NCI-H510A treated with DMSO at 0.1 percent for 48 hours (cell line): ENCODE data around the gene CSNK1D.

Source experiments
- DNase-seq: peaks from one replicate; lab custom pipeline; 2025; lab: John Stamatoyannopoulos, UW

CSNK1D gene

DNA sequence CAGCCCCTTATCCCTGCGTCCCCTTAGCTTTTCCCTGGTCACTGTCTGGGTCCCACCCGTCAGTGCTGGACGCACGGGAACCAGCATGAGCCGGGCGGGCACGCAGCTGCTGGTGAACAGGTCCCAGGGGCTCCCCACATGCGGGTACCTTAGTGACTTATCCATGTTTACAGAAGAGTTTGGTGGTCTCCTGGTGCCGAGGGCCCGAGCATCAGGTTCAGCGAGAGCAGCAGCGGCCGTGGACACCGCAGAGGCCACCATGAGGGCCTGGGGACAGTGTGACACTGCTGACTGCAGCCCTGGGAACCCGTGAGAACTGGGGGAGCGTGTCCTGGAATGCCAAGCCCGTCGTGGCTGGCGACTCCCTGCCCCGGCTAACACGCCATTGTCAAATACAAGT lies 37.4 kb upstream of the CSNK1D start:
- DNase-seq, result no peak

DNA sequence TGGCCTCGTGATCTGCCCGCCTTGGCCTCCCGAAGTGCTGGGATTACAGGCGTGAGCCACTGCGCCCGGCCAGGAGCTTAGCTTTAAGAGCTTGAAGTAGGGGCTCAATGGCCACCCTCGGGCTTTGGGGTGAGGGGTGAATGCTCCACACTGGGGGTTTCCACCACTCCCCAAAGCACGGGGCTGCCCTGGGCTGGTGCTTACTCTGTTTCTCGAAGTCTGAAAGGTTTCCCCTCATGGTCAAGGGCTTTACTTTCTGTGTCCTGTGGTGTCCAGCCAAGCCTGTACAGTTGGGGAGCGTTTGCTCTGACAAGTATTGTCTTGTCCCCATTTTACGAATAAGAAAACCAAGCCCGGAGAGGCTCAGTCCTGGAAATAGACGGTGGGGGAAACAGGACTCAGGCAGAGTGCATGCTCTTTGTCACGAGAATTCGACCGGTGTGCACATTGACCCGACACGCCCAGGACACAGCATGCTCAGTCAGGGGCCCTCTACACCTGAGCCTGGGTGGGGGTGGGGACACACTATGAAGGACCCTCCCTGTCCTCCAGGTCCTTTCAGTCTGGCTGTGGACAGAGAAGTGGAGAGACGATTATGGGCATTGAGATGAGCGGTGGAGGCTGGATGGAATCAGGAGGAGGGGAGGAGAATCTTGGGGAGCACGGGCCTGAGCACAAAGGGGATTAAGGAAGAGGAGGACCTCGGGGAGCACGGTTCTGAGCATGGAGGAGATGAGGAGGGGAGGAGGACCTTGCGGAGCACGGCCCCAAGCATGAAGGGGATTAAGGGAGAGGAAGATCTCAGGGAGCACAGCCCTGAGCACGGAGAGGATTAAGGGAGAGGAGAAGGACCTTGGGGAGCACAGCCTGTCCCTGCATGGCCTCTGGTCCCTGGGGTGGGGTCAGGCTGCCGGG lies 36.4 kb upstream of the CSNK1D start:
- no peak for DNase-seq

- no peak for DNase-seq
Observed at GRCh38 chr17:82305727-82306300, 32.3 kb upstream of the CSNK1D start.

GRCh38 chr17:82304826-82305726 lies 31.6 kb upstream of the CSNK1D start:
- no peak for DNase-seq

DNA sequence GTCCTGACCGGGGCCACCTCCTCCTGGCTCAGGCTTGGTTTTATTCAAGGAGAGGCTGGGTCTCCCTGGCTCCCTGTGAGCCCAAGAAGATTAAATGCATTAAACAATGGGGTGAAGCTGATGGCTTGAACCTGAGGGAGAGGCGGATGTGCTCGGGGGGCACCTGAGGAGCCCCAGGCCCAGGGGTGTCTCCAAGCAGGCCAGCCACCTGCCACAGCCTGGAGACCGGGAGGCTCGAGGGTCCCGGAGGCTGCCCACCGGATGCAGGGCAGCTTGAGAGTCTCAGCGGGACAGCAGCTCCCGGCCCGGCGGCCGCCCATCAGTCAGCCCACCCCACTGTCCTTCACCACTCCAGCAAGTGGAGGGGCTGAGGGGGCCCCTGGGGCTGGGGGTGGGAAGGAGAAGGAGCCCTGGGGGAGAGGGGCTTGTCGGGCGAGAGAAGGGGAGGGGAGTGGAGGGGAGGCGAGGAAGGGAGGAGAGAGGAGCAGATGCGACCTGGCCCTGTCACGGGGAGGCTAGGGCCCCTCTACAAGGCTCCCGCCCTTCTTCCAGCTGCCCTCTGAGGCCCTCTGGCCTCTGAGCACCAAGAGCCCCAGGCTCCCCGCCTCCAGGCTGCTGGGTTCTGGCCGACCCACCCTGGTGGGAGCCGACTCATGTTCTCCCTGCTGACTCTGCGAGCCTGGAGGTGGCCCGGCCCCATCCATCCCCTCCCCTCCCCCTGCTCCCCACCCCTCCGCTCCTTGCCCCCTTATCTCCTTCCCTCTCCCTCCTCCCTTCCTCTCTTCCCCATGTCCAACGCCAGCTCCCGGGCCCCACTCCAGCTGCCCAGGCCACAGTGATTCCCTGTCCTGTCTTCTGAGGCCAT lies 30.7 kb upstream of the CSNK1D start:
- DNase-seq, result no peak

DNA sequence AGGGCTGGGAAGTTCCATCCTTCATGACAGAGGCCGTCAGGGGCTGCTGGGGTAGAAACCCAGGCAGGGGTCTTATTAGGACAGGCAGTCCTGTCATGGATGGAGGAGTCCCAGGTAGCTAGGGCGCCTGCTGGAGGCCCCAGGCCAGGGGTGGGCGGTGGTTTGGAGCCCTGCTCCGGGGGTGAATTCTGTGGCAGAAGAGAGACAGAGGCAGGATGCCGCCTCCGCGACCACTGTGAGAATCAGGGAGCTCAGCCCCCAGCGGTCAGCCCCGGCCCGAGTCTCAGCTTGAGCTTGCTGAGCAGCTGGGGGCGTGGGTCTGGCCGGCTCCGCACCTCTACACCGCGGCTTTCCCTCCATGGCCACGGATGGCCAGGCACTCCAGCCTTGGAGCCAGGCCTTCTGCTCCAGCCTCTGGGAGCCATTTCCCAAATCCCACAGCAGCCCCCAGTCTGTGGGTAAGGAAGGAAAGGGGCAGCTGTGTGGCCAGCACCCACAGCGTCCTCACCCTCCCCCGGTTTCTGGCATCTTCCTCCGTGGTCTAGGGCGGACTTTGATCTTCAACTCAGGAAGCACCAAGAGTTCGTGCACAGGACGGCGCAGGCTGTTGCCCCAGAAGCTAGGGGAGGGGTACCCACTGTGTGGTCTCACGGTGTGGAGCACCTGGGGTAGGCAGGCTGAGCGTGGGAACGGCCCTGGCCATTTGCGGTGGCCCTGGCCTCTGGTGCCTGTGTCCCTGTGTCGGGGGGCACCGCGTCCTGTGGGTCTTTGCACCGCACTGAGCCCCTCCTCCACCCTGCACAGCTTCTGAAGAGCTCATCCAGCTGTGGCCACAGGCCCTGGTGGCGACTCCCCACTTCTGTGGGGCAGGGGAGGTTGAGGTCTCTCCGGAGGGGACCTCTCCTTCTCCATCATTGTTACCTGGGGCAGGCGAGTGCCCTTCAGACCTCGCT lies 29.8 kb upstream of the CSNK1D start:
- no peak for DNase-seq

DNA sequence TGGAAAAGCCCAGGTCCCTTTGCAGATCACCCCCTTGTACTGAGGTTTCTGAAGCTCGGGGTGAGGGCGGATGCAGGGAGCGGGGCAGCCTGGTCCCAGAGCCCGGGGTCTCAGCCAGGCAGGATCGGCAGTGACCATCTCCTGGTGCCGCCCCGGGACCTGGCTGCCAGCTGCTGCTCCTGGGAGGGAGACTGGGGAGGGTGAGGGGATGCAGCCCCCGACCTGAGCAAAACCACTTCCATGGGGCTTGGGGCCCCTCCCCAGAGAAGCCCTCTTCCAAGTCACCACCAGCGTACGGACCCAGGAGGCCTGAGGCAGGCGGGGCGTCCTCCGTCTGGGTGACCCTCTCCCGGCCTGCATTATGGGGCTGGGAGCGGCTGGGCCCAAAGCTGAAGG lies 29.1 kb upstream of the CSNK1D start:
- DNase-seq, result no peak

DNA sequence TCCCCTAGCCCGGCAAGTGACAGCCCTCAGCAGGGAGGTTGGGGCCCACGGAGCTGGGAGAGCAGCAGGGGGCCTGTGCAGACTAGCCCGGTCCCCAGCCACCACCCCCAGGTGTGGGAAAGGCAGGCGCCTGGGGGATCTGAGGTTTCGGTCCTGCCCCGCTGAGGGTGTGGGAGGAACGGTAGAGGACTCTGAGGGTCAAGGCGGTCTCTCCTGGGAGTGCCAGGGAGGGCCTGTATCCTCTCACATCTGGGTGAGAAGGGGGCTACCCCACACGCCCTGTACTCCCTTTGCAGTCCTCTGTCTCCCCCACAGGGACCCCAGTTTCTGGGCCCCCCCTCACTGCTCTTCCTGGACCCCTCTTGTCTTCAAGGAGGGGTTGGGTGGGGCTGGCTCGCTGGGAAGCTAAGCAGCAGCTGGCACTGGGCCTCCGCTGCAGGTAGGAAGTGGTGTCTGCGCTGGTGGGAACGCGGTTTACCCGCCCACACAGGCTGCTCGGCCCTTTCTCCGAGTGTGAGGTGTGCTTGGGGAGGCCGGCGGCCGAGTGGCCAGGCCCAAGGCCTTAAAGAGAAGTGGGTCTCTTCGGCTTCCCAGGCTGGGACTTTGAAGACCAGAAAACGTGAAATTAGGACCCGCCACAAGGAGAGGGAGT lies 28.5 kb upstream of the CSNK1D start:
- DNase-seq, result no peak

DNA sequence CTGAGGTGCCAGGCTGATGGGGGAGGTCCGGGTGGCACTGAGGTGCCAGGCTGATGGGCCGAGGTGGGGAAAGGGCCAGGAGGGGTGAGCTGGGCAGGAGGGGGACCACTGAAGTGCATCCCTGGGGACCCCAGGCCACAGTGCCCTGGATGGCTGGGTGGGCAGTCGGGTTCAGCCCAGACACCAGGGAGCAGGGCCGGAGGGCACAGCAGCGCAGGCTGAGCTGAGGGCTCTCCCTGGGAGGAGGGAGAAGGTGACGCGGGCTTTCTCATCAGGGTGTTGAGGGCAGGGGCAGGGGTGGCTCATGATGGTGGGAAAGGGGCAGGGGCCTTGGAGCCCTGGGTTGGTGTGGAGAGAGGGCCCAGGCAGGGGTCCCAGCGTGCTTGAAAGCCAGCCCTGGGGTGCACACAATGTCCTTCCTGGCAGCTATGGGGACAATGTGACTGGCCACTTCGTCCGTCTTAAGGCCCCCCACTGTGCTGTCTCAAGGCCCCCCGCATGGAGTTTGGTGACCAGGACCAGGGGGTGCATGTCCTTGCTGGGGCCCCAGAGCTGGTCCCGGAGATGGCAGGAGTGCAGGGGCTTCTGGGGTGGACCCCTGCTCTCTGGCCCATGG lies 27.9 kb upstream of the CSNK1D start:
- no peak for DNase-seq

DNA sequence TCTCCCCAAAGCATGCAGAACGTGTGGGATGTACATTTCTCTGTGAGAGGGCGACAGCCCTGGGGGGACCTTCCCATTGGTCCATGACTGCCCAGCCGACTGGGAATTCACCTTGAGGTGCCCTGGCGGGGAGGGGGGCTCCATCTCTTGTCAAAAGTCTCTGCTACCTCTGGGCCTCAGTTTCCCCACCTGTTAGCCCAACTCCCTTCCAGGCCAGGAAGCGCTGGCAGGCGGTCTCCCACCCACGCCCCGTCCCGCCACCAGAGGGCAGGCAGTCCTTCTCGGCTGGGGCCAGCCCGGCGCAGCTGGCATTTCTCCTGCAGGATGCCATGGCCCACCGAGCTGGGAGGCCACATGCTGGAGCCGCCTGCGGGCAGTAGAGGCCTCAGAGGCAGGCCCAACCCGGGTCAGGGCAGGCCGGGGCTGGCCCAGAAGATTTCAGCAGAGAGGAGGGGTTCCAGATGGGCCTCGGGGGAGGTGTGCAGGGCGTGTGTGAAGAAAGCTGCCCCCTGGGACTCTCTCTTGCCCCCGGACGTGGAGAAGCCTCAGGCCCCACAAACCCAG lies 27.3 kb upstream of the CSNK1D start:
- DNase-seq, result no peak

GRCh38 chr17:82300228-82300627 lies 26.7 kb upstream of the CSNK1D start:
- no peak for DNase-seq

GRCh38 chr17:82299452-82299851 lies 26.0 kb upstream of the CSNK1D start:
- DNase-seq, result no peak

DNA sequence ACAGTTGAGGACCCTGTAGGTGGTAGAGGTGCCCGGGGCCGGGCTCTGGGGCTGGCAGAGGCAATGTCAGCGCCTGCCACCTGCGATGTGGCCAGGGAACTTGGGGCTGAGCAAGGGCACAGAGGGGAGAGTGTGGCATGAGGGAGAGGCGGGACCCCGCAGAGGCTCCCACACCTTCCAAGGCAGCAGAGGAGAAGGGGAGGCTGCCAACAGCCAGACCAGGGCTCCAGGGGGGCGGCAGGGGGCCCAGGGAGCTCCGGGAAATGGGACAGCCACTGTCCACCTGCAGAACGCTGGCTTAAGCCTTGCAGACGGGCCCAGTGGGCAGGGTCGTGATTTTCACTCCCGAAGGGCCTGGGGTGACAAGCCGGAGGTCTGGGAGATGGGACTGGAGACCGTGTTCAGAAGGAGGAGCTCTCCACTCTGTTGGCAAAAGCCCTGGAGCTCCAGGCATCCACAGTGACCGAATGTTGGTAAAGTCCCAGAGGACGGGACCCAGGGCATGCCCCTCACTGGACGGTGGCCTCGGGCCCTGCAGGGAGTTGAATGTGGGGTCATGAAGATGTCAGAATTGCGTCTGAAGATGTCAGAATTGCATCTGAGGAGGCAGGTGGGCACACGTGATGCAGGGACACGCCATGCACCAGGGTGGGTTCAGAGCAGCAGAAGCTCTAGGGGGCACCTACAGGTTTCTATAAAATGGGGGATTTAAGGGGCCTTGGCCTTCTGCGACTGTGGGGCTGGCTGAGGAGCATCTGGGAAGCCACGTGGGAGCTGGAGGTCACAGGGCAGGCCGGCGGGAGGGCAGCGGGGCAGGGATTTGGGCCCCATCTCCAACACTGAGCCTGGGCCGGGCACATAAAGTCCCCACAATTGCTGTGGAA lies 25.3 kb upstream of the CSNK1D start:
- no peak for DNase-seq

DNA sequence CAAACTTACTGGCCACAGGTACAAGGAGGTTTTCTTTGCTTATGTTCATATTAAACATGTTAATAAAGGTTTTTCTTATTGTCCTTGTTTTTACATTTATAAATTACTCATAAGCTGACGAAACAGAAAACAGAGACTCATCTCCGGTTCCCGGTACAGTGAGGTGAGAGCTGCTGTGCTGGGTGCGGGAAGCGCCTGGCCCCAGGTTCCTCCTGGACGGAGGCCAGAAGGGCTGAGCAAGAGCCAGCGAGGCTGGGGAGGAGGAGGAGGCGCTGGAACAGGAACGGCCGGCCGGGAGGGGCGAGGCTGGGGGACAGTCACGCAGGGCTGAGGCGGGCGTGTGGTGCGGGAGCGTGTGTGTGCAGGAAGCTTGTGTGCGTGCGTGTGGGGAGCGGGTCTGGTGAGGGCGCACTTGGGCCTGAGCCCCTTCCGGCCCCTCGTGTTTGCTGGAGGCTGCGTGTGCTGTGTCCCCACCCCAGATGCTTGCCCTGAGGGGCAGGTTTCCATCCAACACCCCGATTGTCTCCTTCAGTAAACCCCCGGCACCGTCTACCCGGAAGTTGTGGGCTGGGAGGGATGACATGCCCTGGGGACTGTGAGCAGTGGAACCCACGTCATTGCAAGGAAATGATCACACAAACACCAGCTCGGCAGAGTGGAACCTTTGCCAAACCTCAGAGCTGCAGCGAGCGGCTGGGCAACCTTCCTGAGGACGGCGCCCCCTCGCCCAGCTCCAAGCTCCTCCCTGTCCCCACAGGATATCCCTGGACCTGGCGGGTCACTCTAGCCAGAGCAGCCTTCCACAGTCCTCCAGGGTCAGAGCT lies 24.4 kb upstream of the CSNK1D start:
- peak; percentile 70 for DNase-seq

DNA sequence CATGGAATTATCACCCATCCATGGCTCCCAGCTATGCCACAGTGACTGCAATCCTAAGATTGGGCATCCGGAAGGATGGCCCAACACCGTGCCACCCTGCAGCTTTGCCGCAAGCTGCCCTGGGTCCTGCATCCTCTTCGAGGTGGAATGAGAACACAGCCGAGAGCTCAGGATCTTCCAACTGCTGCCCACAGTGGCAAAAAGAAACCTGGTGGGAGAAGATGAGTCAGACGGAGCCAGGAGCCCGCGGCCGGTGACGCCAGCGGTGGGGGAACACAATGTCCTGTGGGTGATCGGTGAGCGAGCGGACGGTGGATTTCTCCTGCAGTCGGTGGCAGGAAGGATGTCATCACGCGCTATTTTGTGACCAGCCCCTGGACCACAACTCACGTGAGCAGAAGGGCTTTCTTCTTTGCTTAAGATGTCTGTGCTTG lies 23.8 kb upstream of the CSNK1D start:
- DNase-seq, result peak; percentile 70

DNA sequence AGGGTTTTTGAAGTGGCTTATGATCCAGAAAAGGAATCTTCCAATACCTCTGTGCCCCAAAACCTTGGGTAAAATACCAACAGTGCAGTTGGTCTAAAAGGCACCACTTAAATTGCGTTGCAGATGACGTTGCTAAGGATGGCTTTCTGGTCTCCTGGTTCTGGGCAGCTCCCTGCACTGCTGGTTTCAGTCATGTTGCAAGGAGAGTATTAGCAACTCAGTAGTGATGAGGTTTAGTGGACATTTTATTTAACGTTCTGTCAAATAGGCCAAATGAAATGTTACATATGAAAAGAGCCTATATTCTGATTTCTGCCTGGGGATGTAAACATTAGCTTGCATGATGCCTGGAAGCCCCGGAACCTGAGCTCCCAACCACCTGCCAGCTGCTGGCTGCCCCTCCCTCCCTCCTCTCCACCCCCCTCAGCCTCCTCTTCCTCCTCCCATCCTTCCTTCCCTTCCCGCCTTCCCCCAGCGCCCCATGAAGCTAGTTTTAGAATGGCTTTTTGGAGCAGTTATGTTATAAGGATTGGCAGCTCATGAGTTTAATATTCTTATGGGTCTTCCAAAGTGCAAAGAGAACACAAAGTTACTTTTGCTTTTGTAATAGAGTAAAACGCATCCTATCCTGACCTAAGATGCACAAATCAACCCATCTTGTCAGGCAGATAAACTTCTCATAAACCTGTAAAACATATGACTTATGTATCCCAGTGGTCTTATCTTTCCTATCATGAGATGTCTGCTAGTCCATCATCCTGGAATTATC lies 23.2 kb upstream of the CSNK1D start:
- peak; percentile 31 for DNase-seq

DNA sequence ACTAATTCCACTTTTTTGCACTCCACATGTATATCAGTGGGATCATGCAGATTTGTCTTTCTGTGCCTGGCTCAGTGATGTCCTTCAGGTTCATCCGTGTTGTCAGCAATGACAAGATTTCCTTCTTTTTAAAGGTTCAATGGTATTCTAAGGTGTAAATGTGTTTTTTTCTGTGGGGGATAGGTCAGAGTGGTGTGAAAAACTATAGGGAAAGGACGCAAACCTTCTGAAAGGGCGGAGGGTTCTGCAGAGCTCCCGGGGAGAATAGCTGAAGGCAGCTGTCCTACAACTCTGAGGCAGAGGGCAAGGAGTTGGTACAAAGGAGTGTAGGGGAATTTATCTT lies 21.9 kb upstream of the CSNK1D start:
- no peak for DNase-seq
